ACHN (cell line): Measurements from ENCODE around the gene SYT7.
"Not testable (repeated sequence)": the region's sequence is repeated elsewhere in the genome, so short reads cannot be mapped to it uniquely, and the experiment has no call there.

Experiments
- DNase-seq: peaks from one replicate; pipeline ENCODE4 v3.0.0-alpha.2; 2015
- in situ Hi-C: cut with HindIII; loops from 2 replicates; pipeline ENCODE4 v1.10.0; 2017; ENCODE audit warnings: low sequenced_read_pairs, low pct_ligation_motif_present, low pct_unique_long_range_greater_than_20kb

The SYT7 gene

DNA sequence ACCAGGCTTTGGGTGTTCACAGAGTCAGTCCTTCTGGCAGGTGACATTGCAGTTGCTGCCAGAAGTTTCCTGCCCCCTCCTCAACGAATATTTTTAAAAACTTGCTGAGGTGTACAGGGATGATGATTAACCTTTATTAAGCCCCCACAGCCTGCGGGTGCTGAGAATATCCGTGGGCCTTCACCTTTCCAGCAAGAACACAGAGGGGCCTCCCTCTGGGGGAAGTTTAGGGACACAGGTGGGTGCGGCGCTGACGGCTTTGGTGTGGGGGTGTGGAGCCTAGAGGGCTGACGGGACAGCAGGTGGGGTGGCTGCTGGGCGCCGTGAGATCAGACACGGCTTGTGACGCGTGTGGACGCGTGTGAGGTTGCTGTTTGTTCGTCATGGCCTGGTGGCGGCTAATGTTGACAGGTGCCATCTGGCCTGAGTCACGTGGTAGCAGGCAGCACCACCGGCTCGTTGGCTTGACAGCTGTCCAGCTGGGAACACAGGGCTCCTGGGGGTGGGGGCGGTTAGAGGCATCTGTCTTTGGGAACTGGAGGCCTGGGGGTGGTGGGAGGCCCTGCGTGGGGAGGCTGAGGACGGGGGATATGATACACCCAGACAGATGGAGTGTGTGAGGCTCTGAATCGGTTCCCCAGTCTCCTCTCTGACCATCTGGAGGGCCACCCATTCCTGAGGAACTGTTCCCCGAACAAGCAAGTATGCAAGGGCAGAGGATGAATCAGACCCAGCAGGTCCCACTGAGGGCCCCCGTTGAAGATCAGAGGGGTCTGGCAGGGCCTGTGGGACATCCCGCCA, 84.9 kb downstream of the SYT7 start:
- DNase-seq = no peak
- in situ Hi-C loops = no loop called here

DNA sequence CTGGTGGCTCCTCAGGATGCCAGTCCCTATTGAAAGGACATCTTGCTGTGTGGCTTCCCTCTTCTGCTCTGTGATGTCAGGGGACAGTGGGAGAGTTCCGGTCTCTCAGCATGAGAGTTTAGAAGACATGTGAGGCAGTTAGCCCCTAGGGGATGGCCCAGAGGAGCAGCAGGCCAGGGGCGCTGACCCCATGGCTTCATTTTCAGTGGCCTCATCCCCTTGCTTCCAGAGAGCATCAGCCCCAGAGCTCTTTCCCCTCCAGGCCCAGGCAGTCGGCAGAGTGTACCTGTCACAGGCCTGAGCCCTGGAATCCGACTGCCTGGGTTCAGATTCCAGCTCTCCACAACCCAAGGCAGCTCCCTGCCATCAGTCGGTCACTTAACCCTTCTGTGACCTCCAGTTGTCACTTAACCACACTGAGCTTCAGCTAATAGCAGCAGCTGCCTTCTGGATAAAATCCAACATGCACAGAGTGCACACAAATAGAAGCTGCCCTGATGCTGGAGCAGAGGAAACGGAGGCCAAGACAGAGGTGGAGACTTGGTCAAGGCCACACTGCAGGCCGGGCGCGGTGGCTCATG, 86.4 kb downstream of the SYT7 start:
- in situ Hi-C loops = no loop called here
- no peak for DNase-seq

DNA sequence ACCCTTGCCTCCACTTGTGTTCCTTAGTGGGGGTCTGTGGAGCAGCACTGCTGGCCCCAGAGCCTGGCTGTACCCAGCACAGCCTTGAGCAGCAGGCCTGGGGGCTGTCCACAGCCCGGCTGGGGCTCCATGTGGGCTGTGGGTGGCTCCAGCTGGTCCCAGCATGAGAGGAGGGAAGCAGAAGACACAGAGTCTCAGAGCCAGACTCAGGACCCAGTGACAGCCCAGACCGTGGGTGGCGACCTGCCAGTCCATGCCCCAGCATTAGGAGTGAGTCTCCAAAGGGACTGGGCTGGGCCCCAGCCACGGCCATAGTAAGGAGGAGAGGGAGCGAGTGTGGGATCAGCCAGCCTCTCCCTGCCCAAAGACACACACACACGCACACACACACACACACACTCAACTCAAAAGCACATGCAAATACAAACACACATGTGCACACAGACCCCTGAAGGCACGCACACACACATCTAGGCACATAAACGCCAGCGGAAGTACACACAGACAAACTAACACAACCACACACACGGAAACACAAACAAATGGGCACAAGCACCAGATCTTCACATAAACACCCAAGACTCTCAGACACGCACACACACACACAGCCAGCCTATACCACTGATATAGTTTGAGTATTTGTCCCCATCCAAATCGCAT, 89.0 kb downstream of the SYT7 start:
- in situ Hi-C loops = no loop called here
- DNase-seq = no peak

DNA sequence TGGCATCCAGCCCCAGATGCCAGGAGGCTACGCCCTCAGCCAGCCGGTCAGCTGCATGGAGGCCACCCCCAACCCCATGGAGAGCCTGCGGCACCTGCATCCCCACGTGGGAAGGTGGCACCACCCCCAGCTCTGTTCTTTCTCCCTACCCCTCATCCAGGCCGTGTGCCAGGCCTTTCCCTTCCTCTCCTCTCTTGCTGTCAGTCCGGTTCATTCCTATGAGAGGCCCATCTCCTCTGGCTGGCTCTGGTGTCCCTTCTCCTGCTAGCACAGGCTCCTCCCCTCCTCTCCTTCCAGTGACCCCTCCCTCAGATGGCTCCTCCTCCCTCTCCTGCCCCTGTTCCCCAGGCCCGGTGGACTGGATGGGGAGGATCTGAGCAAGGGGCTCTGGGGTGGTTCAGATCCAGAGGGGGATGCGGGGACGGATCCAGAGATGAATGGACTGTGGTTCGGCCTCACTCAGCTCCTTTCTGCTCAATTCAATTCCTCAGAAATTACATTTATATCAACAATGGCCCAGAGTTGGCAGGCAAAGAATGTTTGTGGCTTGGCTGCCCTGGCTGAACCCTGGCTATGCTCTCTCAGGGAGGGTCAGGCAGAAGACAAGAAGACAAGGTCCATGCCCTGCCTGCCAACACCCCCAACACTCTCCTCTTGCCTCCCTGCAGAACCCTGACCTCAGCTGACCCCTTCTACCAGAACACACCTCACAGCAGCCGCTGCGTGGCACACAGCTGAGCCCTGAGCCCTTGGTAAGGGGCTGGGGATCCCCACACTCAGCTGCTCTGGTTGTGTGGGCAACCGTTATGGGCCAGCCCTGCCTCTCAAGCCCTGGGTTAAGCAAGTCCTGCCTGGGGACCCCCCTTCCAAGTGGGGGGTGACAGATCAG, 90.8 kb downstream of the SYT7 start:
- no peak for DNase-seq
- in situ Hi-C loops = no loop called here

DNA sequence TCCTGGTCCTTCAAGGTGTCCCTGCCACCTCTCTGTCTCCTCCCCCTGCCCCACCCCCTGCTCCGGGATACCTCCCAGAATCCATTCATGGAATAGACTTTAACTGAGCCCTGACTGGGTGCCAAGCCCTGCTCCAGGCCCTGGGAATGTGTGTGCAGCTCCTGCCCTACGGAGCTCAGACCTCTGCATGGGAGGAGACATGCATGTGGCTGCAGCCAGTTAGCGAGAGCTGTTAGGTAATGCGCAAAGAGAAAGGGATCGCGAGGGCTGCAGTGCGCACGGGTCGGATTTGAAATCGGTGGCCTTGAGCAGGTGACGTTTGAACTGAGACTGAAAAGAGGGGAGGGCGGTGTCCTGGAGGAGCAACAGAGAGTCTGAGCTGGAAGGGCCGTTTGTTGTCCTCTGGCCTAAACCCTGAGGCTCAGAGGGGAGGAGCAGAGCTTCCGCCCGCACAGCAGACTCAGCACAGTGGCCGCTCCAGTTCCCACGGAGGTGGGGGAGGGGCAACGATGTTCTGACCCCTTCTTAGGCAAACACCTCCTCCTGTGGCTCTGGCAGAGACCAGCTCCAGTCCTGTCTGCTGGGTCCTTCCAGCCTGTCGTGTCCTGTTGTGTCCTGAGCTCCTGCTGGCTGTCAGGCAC, 92.1 kb downstream of the SYT7 start:
- in situ Hi-C loops = no loop called here
- DNase-seq = no peak

DNA sequence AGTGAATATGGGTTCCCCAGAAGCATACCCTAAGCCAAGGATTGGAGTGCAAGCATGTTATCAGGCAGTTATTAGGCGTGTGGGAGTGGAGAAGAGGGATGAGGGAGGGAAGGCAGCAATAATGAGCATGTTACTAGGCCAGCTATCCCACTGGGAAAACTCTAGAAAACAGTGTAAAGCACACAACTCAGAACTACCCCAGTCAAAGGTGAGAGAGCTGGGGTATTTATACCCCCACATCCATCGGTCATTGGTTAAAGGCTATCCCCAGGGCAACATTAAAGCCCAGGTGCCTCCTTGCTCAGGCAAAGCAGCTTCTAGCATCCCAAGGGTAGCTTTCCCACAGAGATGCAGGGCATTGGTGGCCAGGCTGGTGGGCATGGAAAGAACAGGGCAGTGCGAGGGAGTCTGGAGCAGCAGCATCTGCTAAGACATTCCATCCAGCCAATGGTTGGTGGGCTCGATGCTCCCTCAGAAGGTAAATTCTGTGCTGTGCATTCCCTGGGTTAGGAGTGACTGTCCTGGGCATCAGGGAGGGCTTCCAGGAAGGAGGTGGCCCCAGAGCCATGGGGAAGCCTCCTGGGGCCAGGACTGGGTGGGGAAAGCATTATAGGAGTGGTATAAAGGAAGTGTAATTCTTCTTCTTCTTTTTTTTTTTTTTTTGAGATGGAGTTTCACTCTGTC, 93.4 kb downstream of the SYT7 start:
- in situ Hi-C loops = no loop called here
- DNase-seq = no peak

DNA sequence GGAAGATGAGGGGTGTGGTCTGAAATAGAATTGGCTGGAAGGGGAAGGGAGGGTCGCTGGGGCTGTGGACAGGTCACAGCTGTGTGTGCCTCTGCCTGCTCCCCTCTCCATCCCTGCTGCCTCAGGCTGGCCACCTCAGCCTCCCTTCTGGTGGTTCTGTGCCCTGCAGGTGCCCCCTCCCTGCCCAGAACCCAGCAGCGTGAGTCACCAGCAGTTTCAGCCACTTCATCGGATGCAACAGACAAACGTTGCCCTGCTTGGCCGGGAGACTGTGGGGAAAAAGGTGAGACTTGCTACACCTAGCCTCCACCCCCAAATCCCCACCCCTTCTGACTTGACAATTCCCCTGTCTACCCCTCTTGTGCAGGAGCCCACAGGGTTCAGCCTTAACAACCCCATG, 94.1 kb downstream of the SYT7 start:
- in situ Hi-C loops = no loop called here
- no peak for DNase-seq

DNA sequence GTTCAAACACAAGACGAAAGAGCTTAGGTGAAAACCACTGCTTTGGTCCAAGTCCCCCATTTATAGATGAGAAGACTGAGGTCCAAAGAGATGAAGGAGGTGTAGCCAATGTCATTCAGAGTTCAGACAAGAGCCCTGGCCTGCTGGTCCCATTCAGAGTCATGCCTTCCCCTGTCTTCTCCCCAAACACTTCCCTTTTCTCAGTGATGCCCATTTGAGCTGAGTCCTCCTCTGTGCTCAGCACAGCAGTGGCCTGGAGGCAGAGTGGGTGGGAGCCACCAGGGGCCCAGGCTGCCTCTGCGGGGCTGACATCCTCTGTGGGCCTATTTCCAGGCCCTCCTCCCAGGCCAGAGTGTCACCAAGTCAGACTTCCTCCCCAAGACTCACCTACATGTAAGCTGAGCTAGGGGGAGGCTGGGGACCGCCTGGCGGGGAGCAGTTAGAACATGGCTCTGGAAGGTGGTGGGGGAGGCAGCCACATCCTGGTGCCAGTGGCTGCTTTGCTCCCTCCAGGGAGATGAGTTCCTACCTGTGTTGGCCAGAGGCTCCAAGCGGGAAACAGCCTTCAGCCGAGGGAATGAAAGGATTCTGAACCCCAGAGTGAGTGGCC, 94.8 kb downstream of the SYT7 start:
- DNase-seq = no peak
- in situ Hi-C loops = no loop called here

DNA sequence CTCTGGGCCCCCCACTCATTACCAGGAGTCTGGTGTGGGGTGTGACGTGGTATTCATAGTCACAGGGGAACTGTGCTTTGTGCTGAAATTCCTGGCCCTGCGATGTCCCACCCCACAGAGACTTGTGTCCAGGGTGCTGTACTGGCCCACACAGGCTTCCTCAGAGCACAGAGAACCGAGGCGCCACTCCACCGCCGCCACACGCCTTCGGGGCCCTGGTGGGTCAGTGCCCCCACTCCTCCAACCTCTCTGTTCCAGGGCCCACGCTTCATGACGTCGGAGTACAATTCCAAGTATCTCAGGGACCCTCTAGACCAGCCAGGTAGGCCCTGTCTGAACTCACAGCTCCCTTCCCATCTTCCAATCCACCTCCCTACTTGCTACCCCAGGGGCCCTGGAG, 95.8 kb downstream of the SYT7 start:
- no peak for DNase-seq
- in situ Hi-C loops = no loop called here

DNA sequence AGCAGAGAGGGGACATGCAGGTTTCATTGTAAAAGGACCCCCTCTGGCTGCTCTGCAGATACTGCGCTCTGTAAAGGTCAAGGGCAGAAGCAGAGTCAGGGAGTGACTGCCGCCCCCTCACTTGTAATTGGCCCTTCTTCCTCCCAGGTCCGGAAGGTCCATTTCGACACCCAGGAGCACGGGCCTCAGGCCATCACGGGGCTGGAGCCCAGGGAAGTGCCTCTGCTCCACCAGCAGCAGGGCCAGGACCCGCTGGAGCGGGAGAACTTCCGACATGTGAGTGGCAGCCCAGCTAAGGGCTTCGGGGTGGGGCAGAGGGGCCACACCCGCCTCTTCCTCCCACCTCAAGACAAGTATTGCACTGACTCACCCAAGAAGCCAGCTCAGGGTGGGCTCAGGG, 96.3 kb downstream of the SYT7 start:
- no peak for DNase-seq
- in situ Hi-C loops = no loop called here

DNA sequence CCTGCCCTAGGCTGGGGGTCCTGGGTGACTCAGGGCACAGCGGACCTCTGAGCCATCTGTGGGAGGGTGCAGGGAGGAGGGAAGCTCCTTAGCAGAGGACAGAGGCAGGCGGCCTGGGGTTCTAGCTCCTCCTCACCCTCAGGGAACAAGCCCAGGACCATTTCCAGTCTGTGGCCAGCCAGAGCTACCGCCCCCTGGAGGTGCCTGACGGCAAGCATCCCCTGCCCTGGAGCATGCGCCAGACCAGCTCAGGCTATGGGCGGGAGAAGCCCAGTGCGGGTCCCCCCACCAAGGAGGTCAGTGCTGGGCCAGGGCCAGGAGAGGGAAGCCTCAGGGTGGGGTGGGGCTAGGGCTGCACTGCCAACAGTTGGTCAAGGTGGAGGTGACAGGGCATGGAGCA, 98.4 kb downstream of the SYT7 start:
- in situ Hi-C loops = no loop called here
- DNase-seq = no peak

DNA sequence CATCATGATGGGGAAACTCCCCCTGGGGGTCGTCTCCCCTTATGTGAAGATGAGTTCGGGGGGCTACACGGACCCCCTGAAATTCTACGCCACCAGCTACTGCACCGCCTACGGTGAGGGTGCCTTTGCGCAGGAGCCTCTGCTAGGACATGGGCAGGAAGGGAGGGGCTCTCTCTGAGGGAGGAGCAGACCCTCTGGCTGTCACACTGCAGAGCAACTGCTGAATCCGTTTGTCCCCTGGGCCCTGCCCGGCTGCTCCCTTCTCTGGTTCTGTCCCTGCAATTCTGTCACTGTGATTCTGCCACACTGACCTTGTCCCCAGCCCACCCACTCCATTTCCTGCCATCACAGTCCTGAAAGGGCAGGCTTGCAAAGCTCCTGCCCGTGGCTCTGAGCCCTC, 99.1 kb downstream of the SYT7 start:
- in situ Hi-C loops = no loop called here
- DNase-seq = no peak

DNA sequence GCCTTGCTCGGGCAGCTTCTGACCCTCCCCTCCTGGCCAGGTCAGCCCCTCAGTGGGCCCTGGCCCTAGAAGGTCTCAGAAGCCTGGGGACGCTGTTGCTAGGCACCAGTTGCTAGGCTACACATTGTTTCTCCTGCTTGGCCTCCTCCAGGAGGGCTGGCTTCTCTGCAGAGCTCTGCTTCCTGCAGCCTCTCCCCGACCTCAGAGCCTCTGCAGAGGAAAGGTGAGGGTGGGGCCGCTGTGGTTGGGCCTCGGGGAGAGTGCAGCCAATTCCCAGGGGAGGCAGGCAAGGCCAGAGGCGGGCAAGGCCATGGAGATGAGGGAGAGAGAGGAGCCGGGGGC, 99.9 kb downstream of the SYT7 start:
- in situ Hi-C loops = no loop called here
- DNase-seq = no peak

DNA sequence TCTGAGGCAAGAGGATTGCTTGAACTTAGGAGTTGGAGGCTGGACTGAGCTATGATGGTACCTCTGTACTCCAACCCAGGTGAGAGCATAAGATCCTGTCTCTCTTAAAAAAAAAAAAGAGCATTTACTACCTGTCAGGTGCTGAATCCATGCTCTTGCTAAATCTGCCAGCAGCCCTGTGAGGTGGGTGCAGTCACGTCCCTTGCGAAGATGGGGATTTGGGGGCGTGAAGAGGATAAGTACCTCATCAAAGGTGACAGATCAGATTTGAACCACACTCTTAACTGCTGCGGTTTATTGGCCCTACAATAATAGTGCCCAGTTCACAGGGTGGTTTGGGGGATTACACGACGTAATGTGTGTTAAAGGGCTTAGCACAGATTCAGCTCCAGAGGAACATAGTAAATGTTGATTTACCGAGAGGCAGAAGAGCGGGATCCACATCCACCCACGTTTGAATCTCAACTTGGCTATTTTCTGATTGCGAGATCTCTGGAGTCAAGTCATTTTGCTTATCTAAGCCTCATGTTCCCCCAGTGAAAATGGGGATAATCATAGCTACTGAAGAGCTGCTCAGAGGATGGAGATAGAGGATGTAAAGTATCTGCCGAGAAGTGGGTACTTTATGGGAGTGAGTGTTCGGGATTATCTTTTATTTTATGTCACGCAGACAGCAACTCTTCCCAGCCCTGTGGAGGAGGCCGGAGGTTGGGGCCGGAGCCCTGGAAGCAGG, 100.4 kb downstream of the SYT7 start:
- no peak for DNase-seq
- in situ Hi-C loops = no loop called here

DNA sequence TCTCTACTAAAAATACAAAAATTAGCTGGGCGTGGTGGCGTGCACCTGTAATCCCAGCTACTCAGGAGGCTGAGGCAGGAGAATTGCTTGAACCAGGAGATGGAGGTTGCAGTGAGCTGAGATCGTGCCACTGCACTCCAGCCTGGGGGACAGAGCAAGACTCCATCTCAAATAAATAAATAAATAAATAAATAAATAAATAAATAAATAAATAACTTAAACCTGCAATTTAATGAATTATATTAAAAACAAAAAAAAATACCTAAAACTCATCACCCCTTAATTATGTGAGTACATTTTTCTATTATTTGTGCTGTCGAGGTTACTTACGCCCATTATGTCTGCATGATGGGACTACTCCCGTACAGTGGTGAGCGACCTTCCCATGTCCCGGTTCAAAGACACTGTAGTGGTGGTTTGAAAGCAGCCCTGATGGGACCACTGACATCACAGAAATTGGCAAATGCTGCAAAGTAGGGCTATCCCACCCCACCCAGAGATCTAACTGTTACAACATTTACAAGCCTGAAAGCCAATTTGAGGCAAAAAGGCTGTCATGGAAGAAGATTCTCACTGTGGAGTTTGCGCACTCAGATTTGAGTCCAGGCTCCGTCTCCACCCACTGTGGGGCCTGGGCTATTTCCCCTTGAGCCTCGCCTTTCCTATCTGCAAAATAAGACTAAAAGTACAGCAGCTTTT, 101.4 kb downstream of the SYT7 start:
- in situ Hi-C loops = not testable (repeated sequence)

DNA sequence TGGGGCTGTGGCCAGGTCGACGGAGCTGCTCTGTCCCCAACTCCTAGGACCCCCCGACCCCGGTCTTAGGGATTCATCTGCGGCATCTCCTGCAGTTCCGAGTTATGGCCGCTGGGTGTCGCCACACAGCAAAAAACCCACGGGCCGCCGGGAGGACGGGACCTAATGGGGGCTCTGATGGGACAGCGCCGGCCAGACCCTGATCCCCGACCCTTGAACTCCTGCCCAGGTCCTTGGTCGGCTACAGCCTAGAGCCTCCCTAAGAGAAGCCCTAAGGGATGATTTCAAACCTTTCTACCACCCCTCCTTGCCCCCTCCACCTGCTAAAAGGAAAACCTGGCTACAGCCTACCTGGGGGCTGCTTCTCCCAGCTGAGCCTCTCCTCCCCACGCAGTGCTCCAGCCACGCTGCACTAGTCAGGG, 103.1 kb downstream of the SYT7 start:
- in situ Hi-C loops = no loop called here
- DNase-seq = peak; percentile 10

More for the DNA sequence above, 101.4 kb downstream of the SYT7 start:
- DNase-seq = not testable (repeated sequence)

DNA sequence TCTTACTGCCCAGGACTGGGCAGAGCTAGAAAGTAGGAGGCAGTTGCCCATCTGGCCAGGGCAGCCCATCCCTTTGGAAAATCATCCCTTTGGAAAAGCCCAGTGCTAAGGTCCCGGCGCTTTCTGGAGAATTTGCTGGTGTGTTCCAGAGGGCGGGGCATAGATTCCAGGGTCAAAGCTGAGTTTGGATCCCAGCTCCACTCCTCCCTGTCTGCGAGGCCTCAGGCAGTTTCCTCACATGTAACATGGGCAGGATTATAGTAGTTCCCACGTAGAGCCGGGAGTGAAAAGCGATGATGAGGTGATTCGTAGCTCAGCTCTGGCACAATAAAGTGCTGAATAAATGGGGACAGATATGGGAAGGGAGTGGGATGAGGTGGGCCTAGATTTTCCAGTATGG, 103.8 kb downstream of the SYT7 start:
- in situ Hi-C loops = no loop called here
- no peak for DNase-seq
